Lower lobe of right lung (tissue), 2 donors: ENCODE measurements around the gene TFPI2. TPM values are rescaled to one million over a fixed set of nuclear protein-coding genes. Genes with fewer than 3 reads are reported as not detected.

Experiments used
- ATAC-seq, 2 donors: fragments of 200-7000 bp; cut with Tn5 transposase; one replicate each; pipeline ENCODE4 v1.9.1; 2020 to 2022; ENCODE audit warnings: mild to moderate bottlenecking in 2 of 2, moderate library complexity in 2 of 2
- DNase-seq: peaks from one replicate; pipeline ENCODE4 v3.0.0-alpha.2; 2020
- H3K27ac ChIP-seq: fragments of 200-600 bp; one replicate; pipeline ENCODE4 v1.8.0; 2022
- H3K27me3 ChIP-seq: fragments of 200-600 bp; one replicate; pipeline ENCODE4 v1.8.0; 2022; ENCODE audit warnings: low read depth
- H3K36me3 ChIP-seq: fragments of 200-600 bp; one replicate; pipeline ENCODE4 v1.8.0; 2022; ENCODE audit warnings: mild to moderate bottlenecking
- H3K4me1 ChIP-seq: fragments of 200-600 bp; one replicate; pipeline ENCODE4 v1.8.0; 2022
- H3K4me3 ChIP-seq: fragments of 200-600 bp; one replicate; pipeline ENCODE4 v1.8.0; 2022; ENCODE audit warnings: mild to moderate bottlenecking
- H3K9me3 ChIP-seq: fragments of 200-600 bp; one replicate; pipeline ENCODE4 v1.8.0; 2022
- CTCF ChIP-seq: fragments of 200-600 bp; IDR thresholded peaks from one replicate; pipeline ENCODE4 v1.8.0; 2022; ENCODE audit warnings: antibody characterized with exemption, mild to moderate bottlenecking
- intact Hi-C: fragments of 100-400 bp; cut with DNase I; formaldehyde crosslinking; loops from one replicate; pipeline ENCODE4 v1.11.0; 2022
- total RNA-seq: library from RNA; stranded (reverse); fragmentation: NEBNext Ultra II Directional; extraction: Animal tissue kit (Norgen Biotek cat#: 25700); gene quantifications from one replicate; pipeline ENCODE4 v1.2.1, GENCODE V29; 2021
- donor health status: DM: no; HTN: yes; CAD: no; lungs with severe emphysema.

The TFPI2 gene
- total RNA-seq, 1 donor from 2014 or later: 1.9 TPM

DNA sequence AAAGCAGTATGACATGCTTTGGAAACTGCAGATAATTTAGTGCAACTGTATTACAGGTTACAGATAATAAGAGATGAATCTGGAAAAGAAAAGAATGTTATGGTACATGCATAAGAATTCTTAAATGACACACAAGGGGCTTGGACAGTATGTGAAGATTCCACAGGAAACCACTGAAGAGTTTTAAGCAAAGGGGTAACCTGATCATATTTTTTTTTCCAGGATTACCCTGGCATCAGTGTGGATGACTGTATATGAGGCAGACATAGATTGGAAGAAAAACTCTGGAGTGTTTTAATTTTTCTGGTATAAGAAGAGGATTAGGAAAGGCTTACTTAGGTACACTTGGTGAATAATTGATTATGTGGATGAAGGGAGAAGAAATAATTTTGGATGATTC is 8.1 kb downstream of the TFPI2 start:
- DNase-seq (no peak), ATAC-seq (no peak)
- H3K36me3 ChIP-seq: no peaks in the 10 kb centered on the region
- TF ChIP-seq CTCF: no peak
- intact Hi-C loops: no loop called here
- H3K4me3 ChIP-seq: no peak overlapping the region
- H3K27ac ChIP-seq: no peak overlapping the region
- no peaks in the 10 kb centered on the region for H3K4me1 ChIP-seq
- no peaks in the 10 kb centered on the region for H3K27me3 ChIP-seq
- no peaks in the 10 kb centered on the region for H3K9me3 ChIP-seq

GRCh38 chr7:93879356-93879755 is 11.2 kb downstream of the TFPI2 start:
- Histone ChIP-seq H3K27ac (no peak overlapping the region), H3K9me3 (no peaks in the 10 kb centered on the region), H3K27me3 (no peaks in the 10 kb centered on the region), H3K4me1 (no peaks in the 10 kb centered on the region), H3K36me3 (no peaks in the 10 kb centered on the region), H3K4me3 (no peak overlapping the region)
- DNase-seq (no peak), ATAC-seq (no peak)
- no peak for TF ChIP-seq CTCF
- intact Hi-C loops: no loop called here

GRCh38 chr7:93877742-93878141 is 12.8 kb downstream of the TFPI2 start:
- TF ChIP-seq CTCF: no peak
- DNase-seq (no peak), ATAC-seq (no peak)
- no peaks in the 10 kb centered on the region for H3K9me3 ChIP-seq
- intact Hi-C loops: no loop called here
- no peaks in the 10 kb centered on the region for H3K36me3 ChIP-seq
- H3K4me1 ChIP-seq: no peaks in the 10 kb centered on the region
- H3K4me3 ChIP-seq: no peak overlapping the region
- no peaks in the 10 kb centered on the region for H3K27me3 ChIP-seq
- H3K27ac ChIP-seq: no peak overlapping the region

- Histone ChIP-seq H3K27me3 (no peaks in the 10 kb centered on the region), H3K4me1 (no peaks in the 10 kb centered on the region), H3K36me3 (no peaks in the 10 kb centered on the region), H3K27ac (no peak overlapping the region), H3K9me3 (no peaks in the 10 kb centered on the region), H3K4me3 (no peak overlapping the region)
- ATAC-seq: no peak
- no peak for DNase-seq
- no peak for TF ChIP-seq CTCF
- intact Hi-C loops: no loop called here
Observed at GRCh38 chr7:93873998-93874574, 16.5 kb downstream of the TFPI2 start.

- Histone ChIP-seq H3K9me3 (no peaks in the 10 kb centered on the region), H3K4me1 (no peaks in the 10 kb centered on the region), H3K27ac (no peak overlapping the region), H3K27me3 (no peaks in the 10 kb centered on the region), H3K36me3 (no peaks in the 10 kb centered on the region), H3K4me3 (no peak overlapping the region)
- DNase-seq: no peak
- intact Hi-C loops: no loop called here
- no peak for TF ChIP-seq CTCF
- no peak for ATAC-seq
Observed at GRCh38 chr7:93866886-93867285, 23.7 kb downstream of the TFPI2 start.

GRCh38 chr7:93862651-93863050 is 27.9 kb downstream of the TFPI2 start:
- no peaks in the 10 kb centered on the region for H3K4me1 ChIP-seq
- no peak overlapping the region for H3K4me3 ChIP-seq
- ATAC-seq (no peak), DNase-seq (no peak)
- H3K9me3 ChIP-seq: no peaks in the 10 kb centered on the region
- H3K27me3 ChIP-seq: no peaks in the 10 kb centered on the region
- TF ChIP-seq CTCF: no peak
- intact Hi-C loops: no loop called here
- H3K27ac ChIP-seq: no peak overlapping the region
- H3K36me3 ChIP-seq: no peaks in the 10 kb centered on the region
